Spleen (tissue), 7 donors: Measurements from ENCODE around the gene MAGI2.

Experiments
- POLR2A ChIP-seq, 3 donors: fragments of 450-650 bp; IDR thresholded peaks; one replicate each; pipeline ENCODE4 v1.5.1; 2017; ENCODE audit warnings: antibody characterized with exemption in 3 of 3, mild to moderate bottlenecking in 1 of 3
- POLR2AphosphoS5 ChIP-seq, 3 donors: sonication (generic); formaldehyde crosslinking; IDR thresholded peaks; one replicate each; pipeline ENCODE4 v1.5.1; 2017; ENCODE audit warnings: antibody characterized with exemption in 3 of 3
- TF ChIP-seq, protein P1 (sequence below), 11 experiments: fragments of 200-600 bp in 7 of 11; fragments of 450-650 bp in 4 of 11; sonication (generic) in 4 of 11; IDR thresholded peaks in 8 of 11; conservative IDR thresholded peaks in 3 of 11; 1 replicate in 7 of 11; 2 replicates in 4 of 11; pipeline versions ENCODE4 v1.4.0 to v1.8.0; 2016 to 2021; ENCODE audit warnings: antibody characterized with exemption in 11 of 11, inconsistent platforms in 4 of 11, mild to moderate bottlenecking in 1 of 11
- donor health status: DM: no; HTN: no; CAD: no; lungs with moderate emphysema.
- donor health status: DM: no; HTN: no; CAD: no.
- donor health status: DM: no; HTN: no; CAD: no.

- TF ChIP-seq, protein P1, sequence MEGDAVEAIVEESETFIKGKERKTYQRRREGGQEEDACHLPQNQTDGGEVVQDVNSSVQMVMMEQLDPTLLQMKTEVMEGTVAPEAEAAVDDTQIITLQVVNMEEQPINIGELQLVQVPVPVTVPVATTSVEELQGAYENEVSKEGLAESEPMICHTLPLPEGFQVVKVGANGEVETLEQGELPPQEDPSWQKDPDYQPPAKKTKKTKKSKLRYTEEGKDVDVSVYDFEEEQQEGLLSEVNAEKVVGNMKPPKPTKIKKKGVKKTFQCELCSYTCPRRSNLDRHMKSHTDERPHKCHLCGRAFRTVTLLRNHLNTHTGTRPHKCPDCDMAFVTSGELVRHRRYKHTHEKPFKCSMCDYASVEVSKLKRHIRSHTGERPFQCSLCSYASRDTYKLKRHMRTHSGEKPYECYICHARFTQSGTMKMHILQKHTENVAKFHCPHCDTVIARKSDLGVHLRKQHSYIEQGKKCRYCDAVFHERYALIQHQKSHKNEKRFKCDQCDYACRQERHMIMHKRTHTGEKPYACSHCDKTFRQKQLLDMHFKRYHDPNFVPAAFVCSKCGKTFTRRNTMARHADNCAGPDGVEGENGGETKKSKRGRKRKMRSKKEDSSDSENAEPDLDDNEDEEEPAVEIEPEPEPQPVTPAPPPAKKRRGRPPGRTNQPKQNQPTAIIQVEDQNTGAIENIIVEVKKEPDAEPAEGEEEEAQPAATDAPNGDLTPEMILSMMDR (IDR thresholded peaks at IDR 0.05 in 8 of 11, conservative IDR thresholded peaks at IDR 0.05 in 3 of 11) = no peak
- TF ChIP-seq POLR2AphosphoS5 (IDR thresholded peaks at IDR 0.05) = no peak
- no peak for TF ChIP-seq POLR2A (IDR thresholded peaks at IDR 0.05)
These were observed 8.2 kb upstream of the MAGI2 start for GRCh38 chr7:79461660-79462059.
